Mesendoderm (in vitro differentiated cells): ENCODE data around the gene FBLIM1.

ENCODE experiments used
- DNase-seq: peaks from one replicate; pipeline ENCODE4 v3.0.0; 2013
- H2AK5ac ChIP-seq: 2 replicates; pipeline ENCODE4 v1.6.1; 2013; ENCODE audit warnings: low read length, inconsistent platforms
- H2BK120ac ChIP-seq: 2 replicates; pipeline ENCODE4 v1.6.1; 2013; ENCODE audit warnings: low read depth, mild to moderate bottlenecking, low read length, moderate library complexity, mixed read lengths
- H2BK15ac ChIP-seq: replicated peaks from 2 replicates; pipeline ENCODE4 v1.6.1; 2013; ENCODE audit warnings: low read depth, mild to moderate bottlenecking, moderate library complexity
- H2BK5ac ChIP-seq: 2 replicates; pipeline ENCODE4 v1.6.1; 2013; ENCODE audit warnings: low read length, inconsistent platforms
- H3K18ac ChIP-seq: 2 replicates; pipeline ENCODE4 v1.6.1; 2013; ENCODE audit warnings: mild to moderate bottlenecking, low read length, mixed read lengths
- H3K23ac ChIP-seq: one replicate; pipeline ENCODE4 v1.6.1; 2013; ENCODE audit warnings: low read length
- H3K27ac ChIP-seq: 2 replicates; pipeline ENCODE4 v1.5.1; 2013; ENCODE audit warnings: low read depth, mild to moderate bottlenecking, inconsistent platforms, low read length, moderate library complexity
- H3K27me3 ChIP-seq: 2 replicates; pipeline ENCODE4 v1.6.1; 2013; ENCODE audit warnings: low read length, control low read depth, mild to moderate bottlenecking, inconsistent platforms; ENCODE audit not compliant: insufficient read depth, poor library complexity
- H3K36me3 ChIP-seq: 2 replicates; pipeline ENCODE4 v1.6.1; 2013; ENCODE audit warnings: low read length, inconsistent platforms; ENCODE audit not compliant: control insufficient read depth, insufficient read depth
- H3K4ac ChIP-seq: one replicate; pipeline ENCODE4 v1.6.1; 2013; ENCODE audit warnings: low read depth, mild to moderate bottlenecking, low read length, moderate library complexity
- H3K4me1 ChIP-seq: 2 replicates; pipeline ENCODE4 v1.6.1; 2013; ENCODE audit warnings: low read depth, low read length, inconsistent platforms; ENCODE audit not compliant: control insufficient read depth
- H3K4me2 ChIP-seq: 2 replicates; pipeline ENCODE4 v1.6.1; 2013; ENCODE audit warnings: low read length
- H3K4me3 ChIP-seq: 2 replicates; pipeline ENCODE4 v1.5.1; 2013; ENCODE audit warnings: mild to moderate bottlenecking, low read length
- H3K56ac ChIP-seq: one replicate; pipeline ENCODE4 v1.6.1; 2013; ENCODE audit warnings: low read length
- H3K79me1 ChIP-seq: 2 replicates; pipeline ENCODE4 v1.6.1; 2013; ENCODE audit warnings: low read length, inconsistent platforms
- H3K79me2 ChIP-seq: 2 replicates; pipeline ENCODE4 v1.6.1; 2013; ENCODE audit warnings: mild to moderate bottlenecking, low read length; ENCODE audit not compliant: control insufficient read depth, insufficient read depth
- H3K9ac ChIP-seq: 2 replicates; pipeline ENCODE4 v1.6.1; 2013; ENCODE audit warnings: low read length, inconsistent platforms
- H4K5ac ChIP-seq: one replicate; pipeline ENCODE4 v1.6.1; 2013; ENCODE audit warnings: low read length
- H4K8ac ChIP-seq: one replicate; pipeline ENCODE4 v1.6.1; 2013; ENCODE audit warnings: low read depth, mild to moderate bottlenecking, control low read depth, low read length, moderate library complexity
- WGBS: extraction: QIAGEN DNeasy Blood & Tissue Kit; methylation state at CpG from one replicate; pipeline ENCODE4 v1.1.7; 2013; ENCODE audit warnings: low lambda C conversion rate, missing lambda C conversion rate; ENCODE audit not compliant: insufficient coverage; ENCODE audit errors: extremely low coverage; 5-methylcytosine and 5-hydroxymethylcytosine counted together

FBLIM1 gene

DNA sequence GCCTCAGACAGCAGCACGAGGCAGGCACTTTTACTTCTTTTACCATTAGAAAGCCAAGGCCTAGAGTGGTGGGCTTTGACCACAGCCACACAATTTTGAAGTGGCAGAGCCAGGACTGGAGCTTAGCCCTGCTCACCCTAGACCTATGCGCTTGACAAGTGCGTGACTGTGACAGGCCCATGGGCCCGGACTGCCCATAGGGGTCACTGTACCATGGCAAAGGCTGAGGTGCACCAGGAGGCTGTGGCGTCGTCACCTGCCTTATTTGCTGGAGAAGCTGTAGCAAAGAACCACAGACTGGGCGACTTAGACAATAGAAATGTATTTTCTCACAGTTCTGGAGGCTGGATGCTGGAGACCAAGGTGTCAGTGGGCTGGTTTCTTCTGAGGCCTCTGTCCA, 18.9 kb upstream of the FBLIM1 start:
- no peaks in the 10 kb centered on the region for H3K27me3 ChIP-seq
- WGBS = no CpG with 5 or more reads among the region's 7 CpGs

GRCh38 chr1:15740924-15741850, 17.4 kb upstream of the FBLIM1 start:
- Histone ChIP-seq H3K56ac (peak overlapping the region; percentile 38), H3K27ac (no peak overlapping the region), H3K27me3 (no peaks in the 10 kb centered on the region), H2BK15ac (no peak overlapping the region), H3K36me3 (no peaks in the 10 kb centered on the region), H3K4me3 (no peak overlapping the region), H3K4ac (no peak overlapping the region), H4K8ac (no peak overlapping the region), H3K4me1 (no peaks in the 10 kb centered on the region), H3K23ac (no peak overlapping the region), H4K5ac (no peak overlapping the region), H3K9ac (no peak overlapping the region), H3K79me1 (no peaks in the 10 kb centered on the region), H2BK120ac (no peak overlapping the region), H3K18ac (no peak overlapping the region), H2AK5ac (no peak overlapping the region), H2BK5ac (no peak overlapping the region), H3K4me2 (no peak overlapping the region), H3K79me2 (no peaks in the 10 kb centered on the region)
- no CpG with 5 or more reads among the region's 27 CpGs for WGBS
- peak; percentile 90 for DNase-seq

More for the DNA sequence above, 18.9 kb upstream of the FBLIM1 start:
- no peak overlapping the region for H3K18ac ChIP-seq
- H2AK5ac ChIP-seq = no peak overlapping the region
- no peak overlapping the region for H2BK15ac ChIP-seq
- H3K4me1 ChIP-seq = no peaks in the 10 kb centered on the region
- H4K8ac ChIP-seq = no peak overlapping the region
- no peak overlapping the region for H4K5ac ChIP-seq
- H2BK5ac ChIP-seq = no peak overlapping the region
- H3K79me2 ChIP-seq = no peaks in the 10 kb centered on the region
- H3K36me3 ChIP-seq = no peaks in the 10 kb centered on the region
- no peaks in the 10 kb centered on the region for H3K79me1 ChIP-seq
- DNase-seq = no peak
- no peak overlapping the region for H3K56ac ChIP-seq
- H2BK120ac ChIP-seq = no peak overlapping the region
- no peak overlapping the region for H3K23ac ChIP-seq
- no peak overlapping the region for H3K4me3 ChIP-seq
- H3K4ac ChIP-seq = no peak overlapping the region
- H3K27ac ChIP-seq = no peak overlapping the region
- H3K9ac ChIP-seq = no peak overlapping the region
- no peak overlapping the region for H3K4me2 ChIP-seq

DNA sequence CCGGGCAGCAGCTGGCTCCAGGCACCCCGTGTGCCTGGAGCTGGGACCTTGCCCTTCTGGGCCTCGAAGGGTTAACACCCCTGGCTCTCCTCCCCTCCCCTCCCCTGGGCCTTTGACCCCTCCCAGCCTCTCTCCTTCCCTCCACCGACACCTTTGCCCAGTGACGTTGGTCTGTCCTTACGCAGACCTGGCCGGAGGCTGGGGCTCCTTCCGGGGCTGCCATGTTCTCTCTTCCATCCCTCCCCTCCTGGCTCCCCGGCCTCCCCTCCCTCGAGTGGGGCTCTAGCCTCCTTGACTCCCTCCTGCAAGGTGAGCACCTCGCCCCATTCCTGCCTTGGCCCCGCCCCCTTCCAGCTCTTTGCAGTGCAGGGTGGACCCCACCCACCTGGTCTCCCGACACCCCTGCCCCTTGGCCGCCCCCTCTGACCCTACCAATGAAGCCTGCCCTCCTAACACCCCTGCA, 16.2 kb upstream of the FBLIM1 start, which contains the start of gene TMEM82:
Gene TMEM82 (plus strand): TSS at position 161 of the 463 bp plus-strand sequence. CDS start 61 bp downstream, at position 222.
- DNase-seq = peak; percentile 73
- H4K8ac ChIP-seq = no peak within 1 kb of the TSS

GRCh38 chr1:15744122-15744679, 14.4 kb upstream of the FBLIM1 start:
- Histone ChIP-seq H3K4ac (no peak overlapping the region), H4K5ac (no peak overlapping the region), H3K4me3 (no peak overlapping the region), H3K23ac (no peak overlapping the region), H3K36me3 (no peaks in the 10 kb centered on the region), H3K4me2 (no peak overlapping the region), H3K79me2 (no peaks in the 10 kb centered on the region), H2BK15ac (no peak overlapping the region), H3K56ac (no peak overlapping the region), H3K4me1 (no peaks in the 10 kb centered on the region), H4K8ac (no peak overlapping the region), H3K18ac (no peak overlapping the region), H2BK5ac (no peak overlapping the region), H2AK5ac (no peak overlapping the region), H2BK120ac (no peak overlapping the region), H3K27ac (no peak overlapping the region), H3K27me3 (no peaks in the 10 kb centered on the region), H3K9ac (no peak overlapping the region), H3K79me1 (no peaks in the 10 kb centered on the region)
- no peak for DNase-seq
- WGBS = no CpG with 5 or more reads among the region's 30 CpGs

More for the DNA sequence above, 16.2 kb upstream of the FBLIM1 start, which contains the start of gene TMEM82:
- H2AK5ac ChIP-seq = no peak within 1 kb of the TSS
- H3K36me3 ChIP-seq = no peaks in the 10 kb centered on the region
- no peaks in the 10 kb centered on the region for H3K4me1 ChIP-seq
- no peaks in the 10 kb centered on the region for H3K79me1 ChIP-seq
- peak within 1 kb of the TSS; percentile 58 for H3K56ac ChIP-seq
- no peak within 1 kb of the TSS for H3K18ac ChIP-seq
- H2BK120ac ChIP-seq = no peak within 1 kb of the TSS
- peak within 1 kb of the TSS; percentile 4 for H3K4me2 ChIP-seq
- no peaks in the 10 kb centered on the region for H3K79me2 ChIP-seq
- H2BK15ac ChIP-seq = no peak within 1 kb of the TSS
- H3K23ac ChIP-seq = no peak within 1 kb of the TSS
- no CpG with 5 or more reads among the region's 14 CpGs for WGBS
- no peak within 1 kb of the TSS for H3K4ac ChIP-seq
- H3K4me3 ChIP-seq = no peak within 1 kb of the TSS
- no peaks in the 10 kb centered on the region for H3K27me3 ChIP-seq
- H3K9ac ChIP-seq = peak within 1 kb of the TSS; percentile 20
- no peak within 1 kb of the TSS for H3K27ac ChIP-seq
- no peak within 1 kb of the TSS for H2BK5ac ChIP-seq
- H4K5ac ChIP-seq = no peak within 1 kb of the TSS

DNA sequence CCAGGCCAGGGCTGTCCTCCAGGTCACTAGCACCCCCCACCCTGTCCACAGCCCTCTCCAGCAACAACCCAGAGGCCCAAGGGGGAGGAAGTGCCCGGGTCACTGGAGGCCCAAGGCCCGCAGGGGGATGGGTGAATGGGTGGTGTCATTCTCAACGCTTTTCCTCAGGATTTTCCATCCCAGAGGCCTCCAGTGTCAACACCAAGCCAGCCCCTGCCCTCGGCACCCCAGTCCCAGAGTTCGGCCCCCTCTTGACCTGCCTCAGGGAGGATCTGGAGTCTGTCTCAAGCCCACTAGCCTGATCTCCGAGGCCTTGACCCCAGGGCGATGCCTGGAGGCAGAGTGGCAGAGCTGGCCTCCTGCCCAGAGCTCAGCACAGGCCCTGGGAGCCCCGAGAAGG, 11.2 kb upstream of the FBLIM1 start:
- H3K4me3 ChIP-seq = no peak overlapping the region
- no peak overlapping the region for H3K4ac ChIP-seq
- H3K79me2 ChIP-seq = no peaks in the 10 kb centered on the region
- H3K36me3 ChIP-seq = no peaks in the 10 kb centered on the region
- DNase-seq = no peak
- H3K56ac ChIP-seq = no peak overlapping the region
- H3K9ac ChIP-seq = no peak overlapping the region
- H3K79me1 ChIP-seq = no peaks in the 10 kb centered on the region
- no peaks in the 10 kb centered on the region for H3K27me3 ChIP-seq
- H3K27ac ChIP-seq = no peak overlapping the region
- H2BK15ac ChIP-seq = no peak overlapping the region
- peak overlapping the region; percentile 24 for H3K23ac ChIP-seq
- H2AK5ac ChIP-seq = no peak overlapping the region
- no peak overlapping the region for H3K4me2 ChIP-seq
- H2BK5ac ChIP-seq = no peak overlapping the region
- no CpG with 5 or more reads among the region's 8 CpGs for WGBS
- no peak overlapping the region for H4K8ac ChIP-seq
- no peak overlapping the region for H2BK120ac ChIP-seq
- H4K5ac ChIP-seq = no peak overlapping the region
- H3K18ac ChIP-seq = no peak overlapping the region
- peaks cover 2% of the 10 kb centered on the region for H3K4me1 ChIP-seq
